Heart right ventricle (tissue), 16 donors: Measurements from ENCODE around the gene CACNA1G. TPM values are rescaled to one million over a fixed set of nuclear protein-coding genes. Genes with fewer than 3 reads are reported as not detected.

Experiments
- ATAC-seq, 8 donors: fragments of 200-7000 bp; cut with Tn5 transposase; one replicate each; pipeline ENCODE4 v1.9.1; 2020; ENCODE audit warnings: mild to moderate bottlenecking in 8 of 8, moderate library complexity in 8 of 8, moderate number of reproducible peaks in 1 of 8
- DNase-seq, 2 donors: peaks; one replicate each; pipeline ENCODE4 v3.0.0-alpha.2; 2020
- H3K27ac ChIP-seq, 10 donors: fragments of 200-600 bp; sonication (generic) in 2 of 10; one replicate each; pipeline versions ENCODE4 v1.5.0 to v1.8.0; 2020 to 2022; ENCODE audit warnings: mild to moderate bottlenecking in 3 of 10
- H3K27me3 ChIP-seq, 7 donors: fragments of 200-600 bp; one replicate each; pipeline ENCODE4 v1.8.0; 2021 to 2022; ENCODE audit warnings: mild to moderate bottlenecking in 2 of 7
- H3K36me3 ChIP-seq, 9 donors: fragments of 200-600 bp; sonication (generic) in 1 of 9; one replicate each; pipeline versions ENCODE4 v1.5.0 to v1.8.0; 2020 to 2022; ENCODE audit warnings: mild to moderate bottlenecking in 2 of 9
- H3K4me1 ChIP-seq, 9 donors: fragments of 200-600 bp; sonication (generic) in 1 of 9; one replicate each; pipeline versions ENCODE4 v1.5.0 to v1.8.0; 2020 to 2022; ENCODE audit warnings: mild to moderate bottlenecking in 4 of 9
- H3K4me3 ChIP-seq, 10 donors: fragments of 200-600 bp; sonication (generic) in 2 of 10; one replicate each; pipeline versions ENCODE4 v1.5.0 to v1.8.0; 2020 to 2022; ENCODE audit warnings: mild to moderate bottlenecking in 7 of 10, moderate library complexity in 2 of 10
- H3K9me3 ChIP-seq, 11 donors: fragments of 200-600 bp in 10 of 11; sonication (generic) in 2 of 11; one replicate each; pipeline versions ENCODE4 v1.5.0 to v1.8.0; 2013 to 2022; ENCODE audit warnings: mild to moderate bottlenecking in 2 of 11, control low read depth in 1 of 11, moderate library complexity in 1 of 11
- CTCF ChIP-seq, 9 donors: fragments of 200-600 bp; sonication (generic) in 2 of 9; IDR thresholded peaks; one replicate each; pipeline versions ENCODE4 v1.5.0 to v1.8.0; 2021 to 2022; ENCODE audit warnings: antibody characterized with exemption in 9 of 9, mild to moderate bottlenecking in 5 of 9, moderate library complexity in 1 of 9
- WGBS, 2 donors: extraction: QIAGEN DNeasy Blood & Tissue Kit; methylation state at CpG; one replicate each; pipeline ENCODE4 v1.1.7; 2013; ENCODE audit warnings: inconsistent platforms in 1 of 2; 5-methylcytosine and 5-hydroxymethylcytosine counted together
- intact Hi-C, 10 donors: fragments of 100-400 bp; cut with DNase I; formaldehyde crosslinking; loops; one replicate each; pipeline versions ENCODE4 v1.11.1 to v1.14.2; 2022
- polyA plus RNA-seq, 2 donors: library from polyadenylated mRNA; stranded (reverse); fragments of 200-250 nt; gene quantifications; one replicate each; pipeline ENCODE4 v1.2.3, GENCODE V29; 2013
- total RNA-seq, 10 donors: library from RNA; stranded (reverse); fragmentation: NEBNext Ultra II Directional in 3 of 10; extraction: Animal tissue kit (Norgen Biotek cat#: 25700) in 3 of 10; gene quantifications; one replicate each; pipeline versions ENCODE4 v1.2.1 to v1.2.4, GENCODE V29; 2021 to 2023
- donor health status: Arrhythmogenic right ventricular cardiomyopathy.
- donor health status: ischemic (EF 13 %, LVEDD 7.1; RV severe dilation, severe dysfunction).
- donor health status: healthy with polysubstance abuse.
- donor health status: DM: no; HTN: yes; CAD: no.
- donor health status: DM: no; HTN: no; CAD: no.
- donor health status: ischemic (EF 25% LVEDD 6.9; RV normal size, moderate dysfunction).
- donor health status: ischemic (EF 25% LVEDD 5.7; RV mildly dilated, moderate dysfunction).
- donor health status: healthy.
- donor health status: DM: yes; HTN: yes; CAD: no.
- donor health status: Ischemic cardiomyopathy.
- donor health status: ischemic (EF 35%, LVEDD 5.7; RV mildly dilated, moderate dysfunction).
- donor health status: nonischemic (EF 11% LVEDD 7.7; RV severe dilation, severe dysfunction).
- donor health status: DM: yes; HTN: yes; CAD: no.
- donor health status: PGD.
- donor health status: ischemic (EF 29% LVEDD 5.4; RV normal size, mild dysfunction).
- donor health status: nonischemic (EF 23%, LVEDD 6.1; RV moderate dilation, normal function).

CACNA1G gene
- total and polyA plus RNA-seq, 12 donors, result 0.04 to 0.46 (median 0.24) TPM

- no peaks in the 10 kb centered on the region for H3K27me3 ChIP-seq
- ATAC-seq (no peak), DNase-seq (no peak)
- H3K27ac ChIP-seq, result no peak overlapping the region
- H3K4me3 ChIP-seq, result no peak overlapping the region
- no peaks in the 10 kb centered on the region for H3K4me1 ChIP-seq
- peaks cover 0 to 4% (median 0%) of the 10 kb centered on the region in 11 donors for H3K9me3 ChIP-seq
- no peaks in the 10 kb centered on the region for H3K36me3 ChIP-seq
- intact Hi-C loops, result no loop called here
- TF ChIP-seq CTCF (IDR thresholded peaks at IDR 0.05), result no peak
- WGBS, 2 donors, result 64 to 85% methylated on average over 2 of the region's 2 CpGs
Observed at GRCh38 chr17:50647187-50647586, 86.7 kb downstream of the CACNA1G start.

- WGBS, 2 donors, result 81 to 82% methylated on average over 7 of the region's 7 CpGs
- peaks cover 0 to 14% (median 0%) of the 10 kb centered on the region in 11 donors for H3K9me3 ChIP-seq
- no peaks in the 10 kb centered on the region for H3K36me3 ChIP-seq
- intact Hi-C loops, result no loop called here
- no peak for TF ChIP-seq CTCF (IDR thresholded peaks at IDR 0.05)
- no peaks in the 10 kb centered on the region for H3K4me1 ChIP-seq
- H3K27ac ChIP-seq, result no peak overlapping the region
- DNase-seq (no peak), ATAC-seq (no peak)
- H3K4me3 ChIP-seq, result no peak overlapping the region
- no peaks in the 10 kb centered on the region for H3K27me3 ChIP-seq
Observed at GRCh38 chr17:50649042-50649908, 88.8 kb downstream of the CACNA1G start.

GRCh38 chr17:50651661-50652060 lies 91.1 kb downstream of the CACNA1G start:
- intact Hi-C loops, result no loop called here
- Histone ChIP-seq H3K27ac (no peak overlapping the region), H3K4me1 (no peaks in the 10 kb centered on the region), H3K27me3 (no peaks in the 10 kb centered on the region), H3K4me3 (no peak overlapping the region), H3K36me3 (no peaks in the 10 kb centered on the region), H3K9me3 (peaks cover 0 to 14% (median 0%) of the 10 kb centered on the region in 11 donors)
- 97 to 98% methylated on average over 2 of the region's 2 CpGs for WGBS, 2 donors
- no peak for TF ChIP-seq CTCF (IDR thresholded peaks at IDR 0.05)
- ATAC-seq, result no peak
- no peak for DNase-seq

GRCh38 chr17:50653738-50654137 lies 93.2 kb downstream of the CACNA1G start:
- H3K36me3 ChIP-seq, result no peaks in the 10 kb centered on the region
- peaks cover 0 to 14% (median 0%) of the 10 kb centered on the region in 11 donors for H3K9me3 ChIP-seq
- no peak for TF ChIP-seq CTCF (IDR thresholded peaks at IDR 0.05)
- H3K27me3 ChIP-seq, result no peaks in the 10 kb centered on the region
- WGBS, 2 donors, result 85 to 92% methylated on average over 3 of the region's 3 CpGs
- no peak overlapping the region for H3K27ac ChIP-seq
- DNase-seq (no peak), ATAC-seq (no peak)
- intact Hi-C loops, result no loop called here
- H3K4me3 ChIP-seq, result no peak overlapping the region
- H3K4me1 ChIP-seq, result peaks cover 0 to 2% (median 0%) of the 10 kb centered on the region in 9 donors
